ENCODE results near the gene LRRC4C.
"Not testable (repeated sequence)": the region's sequence is repeated elsewhere in the genome, so short reads cannot be mapped to it uniquely, and the experiment has no call there.

LRRC4C gene

DNA sequence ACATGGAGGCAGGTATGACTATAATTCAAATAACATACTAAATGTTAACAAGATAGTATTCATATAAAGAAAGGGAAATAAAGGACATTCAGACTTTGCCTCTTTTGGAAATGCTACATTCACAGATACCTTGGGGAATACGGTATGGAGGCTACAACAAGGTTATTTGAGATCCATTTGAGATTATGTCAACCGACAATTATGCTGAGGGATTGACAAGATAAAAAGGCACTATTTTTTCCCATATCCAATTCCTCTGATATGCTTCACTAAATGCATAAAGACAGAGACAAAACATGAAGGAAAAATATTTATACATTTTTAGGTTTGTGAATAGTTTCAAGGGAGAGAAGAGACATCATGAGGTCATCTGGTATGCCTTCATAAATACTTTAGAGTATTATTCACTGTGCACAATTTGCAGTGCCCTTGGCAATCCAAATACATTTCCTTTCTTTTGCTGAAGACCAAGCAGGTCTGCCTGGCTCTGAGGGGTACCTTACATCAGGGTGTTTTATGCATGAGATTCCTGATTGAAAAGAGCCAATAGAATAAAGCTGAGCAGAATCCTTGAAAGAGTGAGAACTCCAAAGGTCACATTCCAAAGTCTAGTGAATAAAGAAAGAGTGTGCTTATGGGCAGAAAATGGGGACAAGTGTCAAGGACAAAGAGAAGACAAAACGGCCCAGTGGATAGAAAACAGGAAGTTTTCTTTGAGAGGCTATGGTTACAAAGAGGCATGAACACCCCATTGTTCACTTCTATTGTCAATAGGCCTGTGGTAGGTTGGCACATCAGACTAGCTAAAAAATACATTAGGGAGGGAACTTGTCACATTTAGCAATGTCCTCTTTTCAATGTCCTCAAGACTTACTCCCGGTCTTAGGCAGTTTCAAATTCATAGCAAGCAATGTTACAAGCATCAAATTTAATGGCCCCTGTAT is 455.8 kb downstream of the LRRC4C start:
- DNase-seq: no peak

DNA sequence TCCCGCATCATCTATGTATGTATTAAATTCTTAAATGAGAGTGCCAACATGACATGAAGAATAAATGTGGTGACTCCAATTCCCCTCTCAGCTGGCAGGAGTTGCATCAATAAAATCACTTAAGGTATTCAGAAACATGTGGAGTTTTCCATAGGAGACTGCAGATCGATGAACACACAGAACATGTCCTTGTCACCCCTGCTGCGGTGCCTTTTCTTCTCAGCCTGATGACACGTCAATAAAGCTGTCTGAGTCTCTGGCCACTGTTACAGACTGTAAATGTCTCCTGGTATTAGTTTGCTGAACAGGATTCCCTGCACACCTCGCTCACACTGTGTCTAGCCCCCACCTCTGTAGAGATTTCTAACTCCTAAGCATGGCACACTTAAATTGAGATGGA is 460.5 kb downstream of the LRRC4C start:
- DNase-seq: no peak

DNA sequence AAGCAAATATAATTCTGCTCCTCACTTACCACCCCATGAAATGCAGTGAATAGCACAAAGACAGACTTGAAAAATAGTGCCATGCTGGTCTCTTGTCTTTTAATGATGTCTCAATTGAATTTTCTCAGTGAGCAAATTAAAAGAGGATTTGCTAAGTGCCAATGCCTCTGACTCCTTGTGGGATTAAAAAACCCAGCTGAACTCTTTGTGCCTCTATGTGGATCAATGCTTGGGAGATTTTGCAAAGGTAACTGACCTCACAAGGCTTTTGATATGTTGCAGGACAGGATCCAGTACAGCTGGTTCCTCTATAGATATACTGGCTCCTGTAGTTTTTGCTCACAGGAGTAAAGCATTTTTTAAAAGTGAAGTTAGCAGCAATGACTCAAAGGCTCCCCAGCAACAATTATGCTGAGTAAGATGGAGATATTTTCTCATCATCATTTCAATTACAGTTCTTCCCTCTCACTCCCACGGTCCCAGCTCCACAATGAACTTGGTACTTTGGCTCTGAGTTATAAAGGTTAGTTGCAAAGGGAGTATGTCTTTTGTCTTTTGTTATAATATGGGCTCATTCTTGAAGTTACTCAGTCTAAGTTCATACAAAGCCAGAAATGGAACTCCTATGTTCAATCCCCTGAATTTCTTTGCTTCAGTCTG is 471.5 kb downstream of the LRRC4C start:
- no peak for DNase-seq

DNA sequence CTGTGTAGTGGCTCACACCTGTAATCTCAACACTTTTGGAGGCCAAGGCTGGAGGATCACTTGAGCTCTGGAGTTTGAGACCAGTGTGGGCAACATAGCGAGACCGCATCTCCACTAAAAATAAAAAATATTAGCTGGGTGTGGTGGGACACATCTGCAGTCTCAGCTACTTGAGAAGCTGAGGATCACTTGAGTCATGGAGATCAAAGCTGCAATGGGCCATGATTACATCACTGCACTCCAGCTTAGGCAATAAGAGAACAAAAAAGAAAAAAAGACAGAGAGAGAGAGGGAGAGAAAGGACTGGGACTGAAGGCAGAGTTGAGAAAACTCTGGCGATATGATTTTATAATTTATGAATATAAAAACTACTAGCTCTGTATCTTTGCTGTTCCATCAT is 473.1 kb downstream of the LRRC4C start:
- no peak for DNase-seq

DNA sequence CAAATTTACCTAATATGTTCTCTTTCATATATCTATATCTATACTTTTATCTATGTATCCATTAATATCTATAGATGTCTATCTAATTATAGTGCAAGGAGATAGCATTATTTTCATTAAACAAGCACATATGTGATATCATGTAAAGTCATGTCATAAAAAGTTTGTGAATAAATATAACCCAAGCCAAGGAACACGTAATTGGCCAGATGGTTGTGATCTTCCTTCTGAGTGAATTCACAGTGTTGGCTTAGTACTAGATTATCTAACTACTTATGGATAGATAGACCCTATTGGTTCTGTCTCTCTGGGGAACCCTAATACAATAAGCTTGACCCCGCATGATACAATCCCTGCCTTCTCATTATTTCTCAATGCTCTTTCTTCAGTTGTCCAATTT is 484.4 kb downstream of the LRRC4C start:
- DNase-seq: no peak

DNA sequence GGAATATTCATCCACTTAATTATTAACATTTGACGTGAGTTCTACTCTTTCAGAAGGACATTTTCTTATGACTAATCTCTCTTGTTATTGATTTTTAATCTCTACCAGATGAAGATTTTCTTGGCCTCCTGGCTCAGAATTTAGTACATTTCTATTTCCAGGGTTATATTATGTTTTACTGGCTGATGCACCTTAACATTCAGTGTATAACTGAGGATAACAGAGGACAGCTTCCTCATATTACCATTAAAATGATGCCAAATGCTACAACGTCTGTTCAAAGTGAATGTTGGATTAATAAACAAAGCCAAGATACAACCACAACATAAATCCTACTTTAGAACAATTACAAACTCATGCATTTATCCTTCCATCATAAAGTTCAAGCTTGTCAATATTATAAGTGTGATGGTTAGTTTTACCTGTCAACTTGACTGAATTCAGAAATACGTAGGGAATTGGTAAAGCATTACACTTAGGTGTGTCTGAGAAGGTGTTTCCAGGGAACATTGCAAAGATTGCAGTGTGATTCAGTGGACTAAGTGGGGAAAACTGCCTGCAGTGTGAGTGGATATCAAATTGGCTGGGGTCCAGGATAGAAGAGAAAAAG is 485.2 kb downstream of the LRRC4C start:
- no peak for DNase-seq

DNA sequence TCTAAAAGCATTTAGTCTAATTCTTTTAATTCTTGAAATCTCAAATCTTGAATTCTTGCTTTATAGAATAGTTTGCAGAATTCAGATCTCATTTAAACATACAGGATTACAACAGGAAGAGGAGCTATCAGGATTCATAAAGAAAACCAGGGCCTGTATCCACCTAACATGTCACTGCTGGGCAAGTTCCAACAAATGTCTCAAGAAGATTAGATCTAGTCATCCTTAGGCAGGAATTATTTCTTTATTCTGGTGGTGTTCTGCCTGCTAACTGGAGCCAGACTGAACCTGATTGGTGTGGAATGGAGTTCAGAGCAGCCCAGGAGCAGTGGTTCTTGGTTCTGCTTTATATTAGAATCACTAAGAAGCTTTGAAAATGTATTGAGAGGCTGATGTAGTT is 500.7 kb downstream of the LRRC4C start:
- no peak for DNase-seq

DNA sequence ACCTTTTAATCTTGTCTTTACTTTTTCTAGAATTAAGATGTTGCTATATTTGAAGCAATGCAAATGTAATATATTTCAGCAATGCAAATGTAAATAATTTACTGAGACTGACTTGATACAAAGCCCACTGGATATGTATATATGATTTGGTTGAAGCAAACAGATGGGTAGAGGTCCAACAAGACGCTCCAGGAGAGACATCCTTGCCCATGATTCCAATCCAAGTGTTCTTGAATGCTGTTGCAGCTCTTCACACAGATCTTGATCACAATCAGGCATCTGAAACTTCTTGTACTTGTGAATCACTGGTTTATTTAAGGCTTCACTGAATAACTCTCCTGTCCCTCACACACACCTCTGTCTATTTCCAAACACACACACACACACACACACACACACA is 507.0 kb downstream of the LRRC4C start:
- DNase-seq: no peak

DNA sequence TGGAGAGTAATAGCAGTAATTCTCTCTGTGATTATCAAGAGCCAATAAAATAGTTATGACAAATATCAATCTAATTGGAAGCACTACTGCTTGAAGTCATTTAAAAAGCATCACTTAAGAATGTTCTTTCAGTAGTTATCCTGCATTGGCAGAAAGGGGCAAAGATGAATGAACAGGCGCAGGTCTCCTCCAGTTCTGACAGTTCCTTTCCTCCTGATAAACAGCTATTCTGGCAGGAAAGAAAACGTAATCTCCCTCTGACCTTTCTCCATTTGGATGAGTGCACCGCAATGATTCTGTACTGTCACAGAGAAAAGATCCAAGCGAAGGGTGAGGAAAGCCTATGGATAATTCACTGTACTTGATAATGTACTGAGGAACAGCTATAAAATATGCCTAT is 521.5 kb downstream of the LRRC4C start:
- DNase-seq: no peak

DNA sequence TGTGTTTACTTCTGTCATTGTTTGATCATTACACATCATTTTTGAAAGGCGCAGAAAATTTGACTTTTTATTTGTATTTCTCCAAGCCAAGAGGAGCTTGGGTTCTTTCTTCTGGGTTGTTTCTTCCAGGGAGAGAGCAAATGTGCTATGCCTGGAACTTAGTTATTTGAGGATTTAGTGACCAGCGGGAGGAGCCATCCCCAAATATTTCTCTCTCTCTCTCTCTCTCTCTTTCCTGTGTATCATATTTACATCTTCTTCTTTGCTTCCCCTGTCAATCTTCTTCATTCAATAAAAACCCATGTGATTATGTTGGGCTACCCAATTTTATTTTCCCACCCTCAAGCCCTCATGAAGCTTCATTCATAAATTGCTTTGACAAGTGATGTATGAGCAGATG is 534.5 kb downstream of the LRRC4C start:
- DNase-seq: no peak

DNA sequence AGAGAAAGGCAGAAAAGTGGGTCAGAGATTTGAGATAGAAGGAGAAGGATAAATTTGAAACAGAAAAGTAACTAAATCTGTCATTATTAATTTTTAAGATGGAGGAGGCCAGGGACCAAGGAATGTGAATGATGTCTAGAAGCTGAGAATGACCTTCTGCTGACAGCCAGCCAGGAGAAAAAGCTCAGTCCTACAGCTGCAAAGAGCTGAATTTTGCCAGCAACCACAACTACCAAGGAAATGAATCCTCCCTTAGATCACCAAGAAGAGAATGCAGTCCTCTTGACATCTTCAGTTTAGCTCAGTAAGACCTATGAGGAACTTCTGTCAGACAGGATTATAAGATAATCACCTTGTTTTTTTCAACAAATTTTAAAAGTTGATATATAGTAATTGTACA is 538.2 kb downstream of the LRRC4C start:
- no peak for DNase-seq

DNA sequence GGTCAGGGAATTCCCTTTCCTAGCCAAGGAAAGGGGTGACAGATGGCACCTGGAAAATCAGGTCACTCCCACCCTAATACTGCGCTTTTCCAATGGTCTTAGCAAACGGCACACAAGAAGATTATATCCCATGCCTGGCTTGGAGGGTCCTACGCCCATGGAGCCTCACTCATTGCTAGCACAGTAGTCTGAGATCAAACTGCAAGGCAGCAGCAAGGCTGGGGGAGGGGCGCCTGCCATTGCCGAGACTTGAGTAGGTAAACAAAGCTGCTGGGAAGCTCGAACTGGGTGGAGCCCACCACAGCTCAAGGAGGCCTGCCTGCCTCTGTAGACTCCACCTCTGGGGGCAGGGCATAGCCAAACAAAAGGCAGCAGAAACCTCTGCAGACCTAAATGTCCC is 548.7 kb downstream of the LRRC4C start:
- not testable (repeated sequence) for DNase-seq

DNA sequence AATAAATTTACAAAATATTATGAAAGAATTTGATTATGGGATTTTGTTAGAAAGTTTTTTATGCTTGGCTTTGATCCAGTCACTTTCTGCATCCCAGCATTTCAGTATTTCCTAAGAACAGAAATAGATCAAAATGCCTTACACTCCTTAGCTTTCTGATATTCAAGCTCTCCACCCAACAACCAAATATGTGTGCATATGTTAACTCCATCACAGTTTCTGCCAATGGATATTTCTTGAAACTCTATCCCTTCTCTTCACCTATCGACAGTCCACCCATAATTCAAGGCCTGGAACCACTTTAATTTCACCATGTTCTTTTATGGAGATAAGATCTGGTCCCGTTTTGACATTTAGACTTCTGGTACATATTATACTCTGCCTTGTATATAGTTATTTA is 565.0 kb downstream of the LRRC4C start:
- no peak for DNase-seq

DNA sequence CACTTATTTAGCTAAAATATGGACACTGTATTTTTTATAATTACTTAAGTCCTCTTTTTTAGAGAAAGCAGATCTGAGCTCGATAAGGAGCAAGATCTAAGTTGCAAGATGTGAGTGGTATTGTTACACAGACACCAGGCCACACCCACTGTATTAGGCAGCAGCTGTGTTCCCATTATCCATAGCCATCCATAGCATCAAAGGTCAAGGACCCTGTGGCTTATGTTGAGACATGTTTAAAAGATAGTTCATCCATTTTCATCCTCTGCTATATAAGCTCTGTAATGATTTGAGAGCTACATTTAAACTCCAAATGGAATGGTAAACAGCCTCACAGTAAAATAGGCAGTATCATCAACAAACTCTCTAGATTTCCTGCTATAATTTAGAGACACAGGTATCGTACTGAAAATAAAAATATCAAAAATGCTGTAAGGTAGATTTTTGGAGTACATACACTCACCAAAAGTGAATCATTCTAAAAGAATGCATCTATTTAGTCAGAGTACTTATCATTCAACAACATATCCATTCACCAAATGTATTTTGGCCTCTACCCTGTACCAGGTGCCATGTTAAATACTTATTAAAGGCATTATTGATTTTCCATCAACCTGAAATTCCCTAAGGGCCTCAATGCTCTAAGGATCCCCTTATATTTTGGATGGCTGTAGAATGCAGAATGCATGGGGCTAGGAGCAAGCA is 574.0 kb downstream of the LRRC4C start:
- no peak for DNase-seq

DNA sequence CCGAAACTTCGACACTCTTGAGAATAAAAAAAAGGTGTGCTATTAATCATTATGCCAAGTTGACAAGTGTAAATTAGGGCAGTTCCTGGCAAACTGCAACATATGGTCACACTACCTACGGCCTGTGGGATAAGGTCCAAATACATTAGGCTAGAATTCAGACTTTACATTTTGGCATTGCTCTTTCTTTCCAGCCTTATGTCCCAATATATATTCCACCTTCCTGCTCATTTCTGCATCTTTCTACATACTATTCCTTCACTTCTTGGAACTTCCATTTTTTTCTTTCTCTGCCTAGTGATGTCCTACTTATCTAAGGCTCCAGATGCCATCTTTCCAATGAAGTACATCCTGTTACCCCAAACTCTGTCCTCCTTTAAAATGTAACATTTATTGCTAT is 577.2 kb downstream of the LRRC4C start:
- no peak for DNase-seq

DNA sequence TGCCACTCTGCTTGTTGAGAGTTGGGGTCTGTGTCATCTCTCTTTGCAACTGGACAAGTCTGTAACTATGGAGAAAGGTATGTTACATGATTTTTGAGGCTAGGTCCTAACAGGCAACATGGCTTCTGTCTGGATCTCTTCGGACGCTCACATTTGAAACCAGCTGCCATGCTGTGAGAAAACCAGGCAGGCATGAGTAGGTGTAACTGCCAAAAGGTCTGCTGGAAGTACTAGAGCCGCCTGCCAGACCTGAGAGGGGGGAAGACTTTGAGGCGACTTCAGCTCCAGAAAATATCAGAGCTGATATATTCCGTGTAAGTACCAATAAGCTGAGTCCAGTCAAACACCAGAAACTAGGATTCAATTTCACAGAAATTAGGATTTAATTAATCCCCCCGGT is 579.5 kb downstream of the LRRC4C start:
- no peak for DNase-seq

DNA sequence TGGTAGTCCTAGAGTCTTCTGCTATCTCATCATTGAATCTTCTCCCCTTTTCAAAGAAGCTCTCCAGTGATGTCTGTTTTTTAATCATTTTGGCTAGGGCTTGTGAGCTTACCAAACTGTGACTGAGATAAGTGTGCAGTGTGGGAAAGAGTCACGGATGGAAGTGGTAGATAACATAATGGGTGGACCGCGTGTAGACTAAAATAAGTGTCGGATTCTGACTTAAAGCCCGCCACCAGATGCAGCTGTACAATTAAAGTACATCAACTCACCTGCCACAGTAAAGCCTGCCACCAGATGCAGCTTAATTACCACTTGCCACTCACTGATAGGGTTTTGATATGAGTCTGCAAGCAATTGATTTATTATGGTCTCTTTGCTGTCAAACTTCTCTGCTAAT is 581.5 kb downstream of the LRRC4C start:
- no peak for DNase-seq

DNA sequence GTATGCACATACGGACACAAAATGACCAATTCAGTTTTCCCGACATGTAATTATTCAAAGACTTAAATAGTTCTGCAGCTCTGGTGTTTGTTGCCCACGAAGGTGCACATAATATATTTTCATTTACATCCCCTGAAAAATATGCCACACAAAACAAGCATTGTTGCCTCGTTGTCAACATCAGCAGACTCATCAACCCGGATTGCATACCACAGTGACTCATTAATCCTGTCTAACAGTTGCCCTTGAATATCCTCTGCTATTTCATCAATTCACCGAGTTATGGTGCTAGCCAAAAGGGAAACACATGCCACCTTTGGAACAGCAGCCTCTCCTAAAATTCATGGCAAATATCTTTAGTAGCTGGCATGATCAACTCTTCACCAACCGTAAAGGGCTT is 582.2 kb downstream of the LRRC4C start:
- DNase-seq: no peak

DNA sequence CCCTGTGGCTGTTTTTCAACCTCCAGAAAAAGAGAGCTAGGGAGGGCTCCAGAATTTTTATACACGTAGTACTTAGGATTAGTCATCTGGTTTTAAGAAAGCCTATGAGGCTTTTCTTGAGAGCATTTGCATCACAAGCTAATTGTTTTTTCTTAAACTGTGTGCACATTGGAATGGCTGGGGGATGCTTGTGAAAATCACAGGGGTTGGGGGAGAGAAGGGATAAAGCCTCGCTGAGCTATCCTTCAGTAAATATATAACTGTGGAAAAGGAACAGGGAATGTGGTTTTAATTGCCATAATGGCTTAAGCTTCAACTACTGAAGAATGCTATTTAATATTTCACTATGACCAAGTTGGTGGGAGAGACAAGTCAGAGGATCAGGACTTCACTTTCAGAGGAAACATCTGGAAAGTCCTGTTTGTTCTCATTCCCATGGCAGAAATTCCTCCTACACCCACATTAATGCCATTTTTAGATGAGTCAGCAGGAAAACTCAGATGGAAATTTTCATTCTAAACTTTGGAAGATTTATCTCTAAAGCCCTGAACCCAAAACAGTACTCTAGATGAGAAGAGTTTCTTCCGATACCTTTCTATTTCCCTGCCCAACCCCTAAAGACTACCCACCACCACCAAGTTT is 591.3 kb downstream of the LRRC4C start:
- DNase-seq: no peak

DNA sequence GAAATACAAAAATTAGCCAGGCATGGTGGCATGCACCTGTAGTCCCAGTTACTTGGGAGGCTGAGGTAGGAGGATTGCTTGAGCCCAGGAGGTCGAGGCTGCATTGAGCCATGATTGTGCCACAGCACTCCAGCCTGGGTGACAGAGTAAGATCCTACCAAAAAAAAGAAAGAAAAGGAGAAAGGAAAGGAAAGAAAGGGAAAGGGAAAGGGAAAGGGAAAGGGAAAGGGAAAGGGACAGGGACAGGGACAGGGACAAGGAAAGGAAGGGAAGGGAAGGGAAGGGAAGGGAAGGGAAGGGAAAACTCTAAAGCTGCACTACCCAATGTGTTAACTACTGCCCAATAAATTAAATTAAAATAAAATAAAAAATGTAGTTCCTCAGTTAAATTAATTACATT is 601.7 kb downstream of the LRRC4C start:
- DNase-seq: not testable (repeated sequence)

DNA sequence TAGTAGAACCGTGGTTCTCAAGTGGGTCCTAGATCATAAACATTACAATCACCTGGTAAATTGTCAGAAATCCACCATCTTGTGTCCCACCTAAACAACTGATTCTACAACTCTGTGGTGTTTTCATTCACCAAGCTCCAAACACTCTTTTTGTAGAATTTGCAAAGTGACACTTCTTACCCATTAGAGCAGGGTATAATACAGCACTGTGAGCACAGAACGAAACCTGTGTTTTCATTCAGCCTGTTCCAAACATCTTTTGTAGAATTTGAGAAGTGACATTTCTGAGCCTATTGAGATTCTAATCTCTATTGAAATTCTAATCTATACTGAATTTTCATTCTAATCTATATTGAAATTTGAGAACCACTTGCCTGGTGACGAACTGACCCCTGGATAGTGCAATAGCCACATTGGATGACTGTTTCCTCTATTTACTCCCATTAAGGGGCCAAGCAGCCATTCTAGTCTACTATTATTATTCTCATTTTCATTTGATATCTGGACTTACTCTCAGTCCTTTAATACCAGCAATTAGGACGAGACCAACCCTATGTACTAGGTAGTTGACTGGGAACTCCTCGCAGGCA is 616.6 kb downstream of the LRRC4C start:
- no peak for DNase-seq

DNA sequence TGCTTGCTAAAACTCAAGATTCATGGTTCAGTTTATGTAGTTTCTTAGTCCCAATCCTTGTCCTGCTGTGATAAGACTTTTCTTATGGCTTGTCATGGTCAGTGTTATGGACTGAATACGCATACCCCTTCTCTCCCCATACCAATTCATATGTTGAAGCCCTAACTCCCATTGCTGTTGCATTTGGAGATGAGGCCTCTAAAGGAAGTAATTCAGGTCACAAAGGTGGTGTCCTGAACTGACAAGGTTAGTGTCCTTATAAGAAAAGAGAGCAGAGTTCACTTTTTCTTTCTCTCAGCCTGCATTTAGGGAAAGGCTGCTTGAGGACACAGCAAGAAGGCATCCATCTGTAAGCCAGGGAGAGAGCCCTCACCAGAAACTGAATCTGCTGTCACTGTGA is 618.2 kb downstream of the LRRC4C start:
- DNase-seq: no peak

All from CD4-positive, alpha-beta T cell treated with Interleukin-17A for 1 hour (primary cell).